Right cardiac atrium (tissue), 5 donors: Measurements from ENCODE around the gene NHLRC3. TPM values are rescaled to one million over a fixed set of nuclear protein-coding genes. Genes with fewer than 3 reads are reported as not detected.
A peak's percentile ranks its signal among the peaks of the same experiment; 100 is the strongest.
"Not testable (repeated sequence)": the region's sequence is repeated elsewhere in the genome, so short reads cannot be mapped to it uniquely, and the experiment has no call there.

Experiments used
- ATAC-seq, 2 donors: fragments of 200-7000 bp; cut with Tn5 transposase; one replicate each; pipeline versions ENCODE4 v1.8.0 to v1.9.1; 2020; ENCODE audit warnings: moderate library complexity in 2 of 2, mild to moderate bottlenecking in 1 of 2
- DNase-seq, 3 donors: peaks; one replicate each; pipeline ENCODE4 v3.0.0-alpha.2; 2020
- H3K27ac ChIP-seq: one replicate; pipeline ENCODE4 v1.5.1; 2013; ENCODE audit warnings: mild to moderate bottlenecking, low read length, control low read depth, moderate library complexity
- H3K27me3 ChIP-seq: one replicate; pipeline ENCODE4 v1.6.1; 2013; ENCODE audit not compliant: control insufficient read depth, insufficient read depth
- H3K4me1 ChIP-seq: one replicate; pipeline ENCODE4 v1.6.1; 2013; ENCODE audit warnings: low read length; ENCODE audit not compliant: control insufficient read depth, insufficient read depth
- H3K4me3 ChIP-seq: one replicate; pipeline ENCODE4 v1.5.1; 2013; ENCODE audit warnings: low read length, control low read depth
- H3K9me3 ChIP-seq: one replicate; pipeline ENCODE4 v1.6.1; 2013; ENCODE audit warnings: low read length; ENCODE audit not compliant: control insufficient read depth
- WGBS: extraction: QIAGEN DNeasy Blood & Tissue Kit; methylation state at CpG from one replicate; pipeline ENCODE4 v1.1.7; 2013; 5-methylcytosine and 5-hydroxymethylcytosine counted together
- intact Hi-C, 4 donors: fragments of 100-400 bp; cut with DNase I; formaldehyde crosslinking; loops; one replicate each; pipeline versions ENCODE4 v1.11.0 to v1.14.0; 2022 to 2023
- long read RNA-seq, 4 donors: library from polyadenylated mRNA; unstranded; transcript quantifications; one replicate each; pipeline ENCODE4 v2.0.0, GENCODE V29; 2020 to 2021
- polyA plus RNA-seq: library from polyadenylated mRNA; stranded (reverse); fragments of 200-250 nt; gene quantifications from one replicate; pipeline ENCODE4 v1.2.3, GENCODE V29; 2013
- total RNA-seq, 4 donors: library from RNA; stranded (reverse); fragmentation: NEBNext Ultra II Directional; extraction: Animal tissue kit (Norgen Biotek cat#: 25700); gene quantifications; one replicate each; pipeline ENCODE4 v1.2.1, GENCODE V29; 2021
- donor health status: healthy with polysubstance abuse.
- donor health status: DM: no; HTN: yes; CAD: no.
- donor health status: DM: no; HTN: no; CAD: no.
- donor health status: DM: no; HTN: yes; CAD: no; lungs with severe emphysema.
- donor health status: DM: yes; HTN: yes; CAD: no.

NHLRC3 gene
- total RNA-seq (10 to 100 TPM; 12.6 to 13.6 (median 12.8) TPM), polyA plus RNA-seq (7.2 TPM)
- long read RNA-seq, donor 1, transcript NHLRC3-202 (7 exons, 3,549 nt): major isoform, 10 of 18 reads
- long read RNA-seq, donor 1, partial matches to known transcripts: 1 of 18 reads
- long read RNA-seq, donor 1, other reads (novel, unspliced or antisense): 3 of 18 reads
- long read RNA-seq, donor 2, partial matches to known transcripts: 1 of 7 reads
- long read RNA-seq, donor 2, other reads (novel, unspliced or antisense): 1 of 7 reads
- long read RNA-seq, donor 3, transcript NHLRC3-201 (6 exons, 3,275 nt): major isoform, 11 of 25 reads
- long read RNA-seq, donor 3, transcript NHLRC3-202 (7 exons, 3,549 nt): minor isoform, 9 of 25 reads
- long read RNA-seq, donor 3, partial matches to known transcripts: 3 of 25 reads
- long read RNA-seq, donor 3, other reads (novel, unspliced or antisense): 2 of 25 reads
- long read RNA-seq, donor 4, partial matches to known transcripts: 1 of 6 reads
- long read RNA-seq, donor 4, other reads (novel, unspliced or antisense): 1 of 6 reads

- under 1% methylated on average over 41 of the region's 41 CpGs for WGBS
- peaks cover 2% of the 10 kb centered on the region for H3K4me1 ChIP-seq
- no peaks in the 10 kb centered on the region for H3K9me3 ChIP-seq
- peak within 1 kb of the TSS; percentile 80 for H3K27ac ChIP-seq
- DNase-seq: peak; percentile 93 to 97 (median 97)
- intact Hi-C loops: no loop called here
- H3K27me3 ChIP-seq: no peaks in the 10 kb centered on the region
- peak within 1 kb of the TSS; percentile 93 for H3K4me3 ChIP-seq
- peak; percentile 98 for ATAC-seq
Measured at GRCh38 chr13:39037880-39038568, at the start of gene NHLRC3, which contains the start of gene PROSER1. Gene NHLRC3, plus strand, starts transcription at chr13:39038456. Its CDS starts 184 bp downstream, at chr13:39038640. Gene PROSER1, minus strand, starts transcription at chr13:39038089. Its CDS starts 847 bp downstream, at chr13:39037242.

- Histone ChIP-seq H3K27ac (no peak within 1 kb of the TSS), H3K27me3 (no peaks in the 10 kb centered on the region), H3K4me3 (no peak within 1 kb of the TSS), H3K9me3 (no peaks in the 10 kb centered on the region), H3K4me1 (no peaks in the 10 kb centered on the region)
- ATAC-seq (no peak), DNase-seq (no peak)
- intact Hi-C loops: no loop called here
Measured at GRCh38 chr13:38990693-38991092, 47.6 kb upstream of the NHLRC3 start, which contains the start of gene STOML3. Gene STOML3, minus strand, starts transcription at chr13:38990831. Its CDS starts 110 bp downstream, at chr13:38990721.

- Histone ChIP-seq H3K27ac (no peak overlapping the region), H3K4me1 (no peaks in the 10 kb centered on the region), H3K4me3 (no peak overlapping the region), H3K9me3 (no peaks in the 10 kb centered on the region), H3K27me3 (no peaks in the 10 kb centered on the region)
- intact Hi-C loops: no loop called here
- ATAC-seq (no peak), DNase-seq (no peak)
- 56% methylated on average over 4 of the region's 4 CpGs for WGBS
Measured at GRCh38 chr13:38993381-38993780, 44.9 kb upstream of the NHLRC3 start.

GRCh38 chr13:38998739-38999138, 39.5 kb upstream of the NHLRC3 start:
- H3K4me3 ChIP-seq: no peak overlapping the region
- H3K9me3 ChIP-seq: no peaks in the 10 kb centered on the region
- H3K4me1 ChIP-seq: no peaks in the 10 kb centered on the region
- H3K27ac ChIP-seq: no peak overlapping the region
- intact Hi-C loops: no loop called here
- ATAC-seq: no peak
- no peak for DNase-seq
- 31% methylated on average over 3 of the region's 3 CpGs for WGBS
- H3K27me3 ChIP-seq: no peaks in the 10 kb centered on the region

GRCh38 chr13:39006371-39007111, 31.7 kb upstream of the NHLRC3 start:
- H3K27me3 ChIP-seq, H3K9me3 ChIP-seq, intact Hi-C loops, ATAC-seq, H3K4me3 ChIP-seq, H3K4me1 ChIP-seq, H3K27ac ChIP-seq, DNase-seq: not testable (repeated sequence)
- 85% methylated on average over 29 of the region's 29 CpGs for WGBS

GRCh38 chr13:39012608-39013007, 25.6 kb upstream of the NHLRC3 start:
- Histone ChIP-seq H3K27me3 (no peaks in the 10 kb centered on the region), H3K4me1 (no peaks in the 10 kb centered on the region), H3K9me3 (no peaks in the 10 kb centered on the region), H3K4me3 (no peak overlapping the region), H3K27ac (no peak overlapping the region)
- no peak for ATAC-seq
- WGBS: 78% methylated on average over 7 of the region's 7 CpGs
- DNase-seq: no peak
- intact Hi-C loops: no loop called here

GRCh38 chr13:39013462-39013861, 24.8 kb upstream of the NHLRC3 start:
- 70% methylated on average over 5 of the region's 5 CpGs for WGBS
- Histone ChIP-seq H3K27ac (no peak overlapping the region), H3K9me3 (no peaks in the 10 kb centered on the region), H3K4me1 (no peaks in the 10 kb centered on the region), H3K27me3 (no peaks in the 10 kb centered on the region), H3K4me3 (no peak overlapping the region)
- intact Hi-C loops: no loop called here
- no peak for ATAC-seq
- no peak for DNase-seq

- Histone ChIP-seq H3K27me3 (no peaks in the 10 kb centered on the region), H3K4me3 (no peak overlapping the region), H3K27ac (no peak overlapping the region), H3K9me3 (no peaks in the 10 kb centered on the region), H3K4me1 (no peaks in the 10 kb centered on the region)
- no peak for ATAC-seq
- WGBS: 85% methylated on average over 1 of the region's 1 CpG
- intact Hi-C loops: no loop called here
- DNase-seq: no peak
Measured at GRCh38 chr13:39016087-39016486, 22.2 kb upstream of the NHLRC3 start.

- Histone ChIP-seq H3K9me3 (no peaks in the 10 kb centered on the region), H3K27ac (no peak overlapping the region), H3K27me3 (no peaks in the 10 kb centered on the region), H3K4me1 (no peaks in the 10 kb centered on the region), H3K4me3 (no peak overlapping the region)
- no peak for DNase-seq
- ATAC-seq: peak in 1 of 2 donors; percentile 11
- 14% methylated on average over 2 of the region's 2 CpGs for WGBS
- intact Hi-C loops: no loop called here
Measured at GRCh38 chr13:39016787-39017186, 21.5 kb upstream of the NHLRC3 start.

GRCh38 chr13:39020853-39021462, 17.3 kb upstream of the NHLRC3 start:
- H3K4me1 ChIP-seq: no peaks in the 10 kb centered on the region
- H3K27ac ChIP-seq: no peak overlapping the region
- DNase-seq (no peak), ATAC-seq (no peak)
- H3K27me3 ChIP-seq: no peaks in the 10 kb centered on the region
- no peaks in the 10 kb centered on the region for H3K9me3 ChIP-seq
- intact Hi-C loops: no loop called here
- no peak overlapping the region for H3K4me3 ChIP-seq
- WGBS: 82% methylated on average over 4 of the region's 4 CpGs
